Smooth muscle cell (in vitro differentiated cells): ENCODE data around the gene GPC2. TPM values are rescaled to one million over a fixed set of nuclear protein-coding genes. Genes with fewer than 3 reads are reported as not detected.
A peak's percentile ranks its signal among the peaks of the same experiment; 100 is the strongest.

Experiments
- DNase-seq: peaks from one replicate; lab custom pipeline; 2025; ENCODE audit not compliant: unreplicated experiment; lab: John Stamatoyannopoulos, UW
- H2AFZ ChIP-seq: fragments of 200-600 bp; sonication (generic); 2 replicates; pipeline ENCODE4 v1.6.0; 2016; ENCODE audit warnings: antibody characterized with exemption, low read depth, mild to moderate bottlenecking
- H3F3A ChIP-seq: fragments of 200-600 bp; sonication (generic); 2 replicates; pipeline ENCODE4 v1.6.0; 2017; ENCODE audit warnings: antibody characterized with exemption, low read depth
- H3K27ac ChIP-seq: fragments of 200-600 bp; sonication (generic); 2 replicates; pipeline ENCODE4 v1.5.1; 2016; ENCODE audit warnings: low read depth, mild to moderate bottlenecking
- H3K27me3 ChIP-seq: fragments of 200-600 bp; sonication (generic); 2 replicates; pipeline ENCODE4 v1.6.1; 2016; ENCODE audit warnings: low read depth, mild to moderate bottlenecking
- H3K36me3 ChIP-seq: fragments of 200-600 bp; sonication (generic); 2 replicates; pipeline ENCODE4 v1.5.1; 2016; ENCODE audit warnings: low read depth
- H3K4me1 ChIP-seq: fragments of 200-600 bp; sonication (generic); 2 replicates; pipeline ENCODE4 v1.5.1; 2016; ENCODE audit warnings: low read depth
- H3K4me2 ChIP-seq: fragments of 200-600 bp; sonication (generic); 2 replicates; pipeline ENCODE4 v1.6.0; 2016; ENCODE audit warnings: mild to moderate bottlenecking
- H3K4me3 ChIP-seq: fragments of 200-600 bp; sonication (generic); 2 replicates; pipeline ENCODE4 v1.5.1; 2016; ENCODE audit warnings: mild to moderate bottlenecking
- H3K79me2 ChIP-seq: fragments of 200-600 bp; sonication (generic); 2 replicates; pipeline ENCODE4 v1.6.0; 2016; ENCODE audit warnings: low read depth, mild to moderate bottlenecking
- H3K9ac ChIP-seq: fragments of 200-600 bp; sonication (generic); 2 replicates; pipeline ENCODE4 v1.6.0; 2016; ENCODE audit warnings: low read depth
- H3K9me3 ChIP-seq: fragments of 200-600 bp; sonication (generic); replicated peaks from 2 replicates; pipeline ENCODE4 v1.5.1; 2016; ENCODE audit warnings: low read depth
- H4K20me1 ChIP-seq: fragments of 200-600 bp; sonication (generic); 2 replicates; pipeline ENCODE4 v1.6.0; 2016; ENCODE audit warnings: low read depth
- CTCF ChIP-seq: fragments of 200-600 bp; sonication (generic); IDR thresholded peaks from 2 replicates; pipeline ENCODE4 v1.5.1; 2017; ENCODE audit warnings: borderline replicate concordance, mild to moderate bottlenecking, antibody characterized with exemption; ENCODE audit not compliant: insufficient read depth, poor library complexity, severe bottlenecking
- WGBS: methylation state at CpG from one replicate; pipeline ENCODE4 v1.1.7; 2016; ENCODE audit warnings: low lambda C conversion rate; 5-methylcytosine and 5-hydroxymethylcytosine counted together
- polyA plus RNA-seq: library from polyadenylated mRNA; unstranded; fragments of >200 nt; fragmentation: Nextera tagmentation; extraction: Ambion mirVana; gene quantifications from 2 replicates; pipeline ENCODE4 v1.2.1, GENCODE V29; 2016
- total RNA-seq: library from RNA; depleted of rRNA; stranded (reverse); fragments of >200 nt; gene quantifications from 2 replicates; pipeline ENCODE4 v1.2.3, GENCODE V29; 2014

GPC2 gene
- total and polyA plus RNA-seq, 2 experiments from 2014 or later: 3.2 to 7.1 TPM

DNA sequence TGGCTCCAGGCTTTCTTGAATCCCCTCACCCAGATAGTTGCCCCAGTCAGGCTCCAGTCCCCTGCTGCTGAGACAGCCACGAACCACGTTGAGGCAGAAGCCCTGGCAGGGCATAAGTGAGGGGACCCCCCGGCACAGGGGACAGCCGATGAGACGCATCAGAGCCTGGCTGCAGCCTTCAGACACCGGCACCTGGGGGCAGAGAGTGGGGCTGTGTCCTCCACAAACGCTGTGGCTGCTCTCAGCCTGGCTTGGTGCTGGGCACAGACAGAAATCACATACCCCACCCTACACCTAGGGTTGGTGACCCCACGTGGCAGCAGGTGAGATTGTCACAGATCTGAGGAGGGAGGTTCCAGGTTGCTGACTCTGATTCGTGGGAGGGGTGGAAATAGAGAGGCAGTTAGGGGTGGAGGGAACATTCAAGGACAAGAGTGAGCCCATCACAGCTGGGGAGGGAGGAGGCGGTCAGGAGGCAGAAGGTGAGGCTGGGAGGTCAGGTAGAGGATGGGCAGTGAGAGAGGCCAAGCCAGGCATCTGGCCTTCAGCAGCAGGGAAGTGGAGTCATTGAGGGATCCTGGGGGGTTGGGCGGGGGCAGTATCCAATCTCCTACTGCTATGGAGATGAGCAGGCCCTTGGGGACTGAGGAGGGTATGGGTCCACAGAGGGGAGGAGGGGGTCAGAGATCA, 3.2 kb downstream of the GPC2 start:
- no peak overlapping the region for H3K27ac ChIP-seq
- peaks cover 4% of the 10 kb centered on the region for H3F3A ChIP-seq
- no peak overlapping the region for H3K4me2 ChIP-seq
- no peaks in the 10 kb centered on the region for H4K20me1 ChIP-seq
- no peaks in the 10 kb centered on the region for H3K9me3 ChIP-seq
- 95% methylated on average over 11 of the region's 11 CpGs for WGBS
- no peak for DNase-seq
- H2AFZ ChIP-seq: no peak overlapping the region
- H3K4me1 ChIP-seq: peaks cover 6% of the 10 kb centered on the region
- no peak overlapping the region for H3K9ac ChIP-seq
- TF ChIP-seq CTCF: no peak
- H3K27me3 ChIP-seq: peaks cover 23% of the 10 kb centered on the region
- H3K79me2 ChIP-seq: no peaks in the 10 kb centered on the region
- no peak overlapping the region for H3K4me3 ChIP-seq
- no peaks in the 10 kb centered on the region for H3K36me3 ChIP-seq

DNA sequence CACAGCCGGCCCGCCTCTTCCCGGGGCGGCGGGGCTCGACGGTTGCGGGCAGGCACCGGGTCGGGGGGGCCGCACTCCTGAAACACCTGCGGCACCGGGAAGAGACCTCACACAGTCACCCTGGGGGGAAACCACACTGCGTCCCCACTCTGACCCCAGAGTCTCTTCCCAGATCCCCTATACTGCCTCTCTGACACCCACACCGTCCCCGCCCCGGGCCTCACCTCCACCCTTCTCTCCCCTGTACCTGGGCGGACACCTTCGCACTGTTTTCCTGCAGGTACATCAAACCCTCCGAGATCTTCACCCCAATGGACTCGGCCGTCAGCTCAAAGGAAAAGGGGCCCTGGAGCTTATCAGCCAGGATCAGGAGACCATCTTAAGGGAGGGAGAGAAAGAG, 5.3 kb downstream of the GPC2 start:
- H3K36me3 ChIP-seq: no peaks in the 10 kb centered on the region
- TF ChIP-seq CTCF: no peak

DNA sequence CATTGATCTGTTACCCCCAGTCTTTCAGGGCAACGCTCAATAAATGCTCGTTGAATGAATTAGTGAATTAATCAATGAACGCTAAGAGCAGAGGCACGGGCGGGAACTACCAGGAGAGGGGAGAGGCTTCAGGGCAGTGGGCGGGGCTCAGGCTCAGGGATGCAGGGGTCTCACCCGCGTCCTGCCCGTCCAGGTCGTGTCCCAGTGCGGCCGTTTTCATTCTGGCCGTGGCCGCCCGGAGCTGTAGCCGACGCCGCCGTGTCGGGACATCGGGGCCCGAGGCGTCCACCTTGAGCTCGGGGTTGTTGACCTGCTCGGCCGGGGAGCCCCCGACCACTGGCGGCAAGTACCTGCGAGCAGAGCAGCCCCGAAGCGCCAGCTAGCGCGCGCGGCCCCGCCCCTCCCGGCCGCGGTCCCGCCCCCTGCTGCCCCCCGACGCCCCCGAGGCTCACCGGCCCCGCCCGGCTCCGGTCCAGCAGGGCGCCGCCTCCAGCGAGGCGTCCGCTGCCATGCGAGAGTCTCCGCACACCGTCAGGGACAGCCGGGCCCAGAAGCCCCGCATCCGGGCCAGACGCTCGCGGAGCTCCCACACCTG, 6.0 kb downstream of the GPC2 start:
- peaks cover 9% of the 10 kb centered on the region for H3K4me1 ChIP-seq
- H2AFZ ChIP-seq: no peak overlapping the region
- TF ChIP-seq CTCF: no peak
- no peaks in the 10 kb centered on the region for H3K9me3 ChIP-seq
- no peaks in the 10 kb centered on the region for H3K79me2 ChIP-seq
- H3K36me3 ChIP-seq: no peaks in the 10 kb centered on the region
- peaks cover 4% of the 10 kb centered on the region for H3F3A ChIP-seq
- no peak overlapping the region for H3K9ac ChIP-seq
- H3K27me3 ChIP-seq: peaks cover 23% of the 10 kb centered on the region
- WGBS: 8% methylated on average over 35 of the region's 61 CpGs
- H3K27ac ChIP-seq: no peak overlapping the region
- H4K20me1 ChIP-seq: no peaks in the 10 kb centered on the region
- DNase-seq: no peak
- peak overlapping the region; percentile 81 for H3K4me2 ChIP-seq
- H3K4me3 ChIP-seq: peak overlapping the region; percentile 40

More for the DNA sequence above, 5.3 kb downstream of the GPC2 start:
- Histone ChIP-seq H3K4me3 (peak overlapping the region; percentile 40), H3K9ac (no peak overlapping the region), H3F3A (peaks cover 4% of the 10 kb centered on the region), H3K4me1 (peaks cover 14% of the 10 kb centered on the region), H3K4me2 (peak overlapping the region; percentile 81), H2AFZ (no peak overlapping the region), H3K27ac (no peak overlapping the region), H4K20me1 (no peaks in the 10 kb centered on the region), H3K9me3 (no peaks in the 10 kb centered on the region), H3K79me2 (no peaks in the 10 kb centered on the region), H3K27me3 (peaks cover 23% of the 10 kb centered on the region)
- 51% methylated on average over 8 of the region's 22 CpGs for WGBS
- DNase-seq: no peak
